Occipital lobe (tissue), 2 donors: ENCODE measurements around the gene S100A13. TPM values are rescaled to one million over a fixed set of nuclear protein-coding genes. Genes with fewer than 3 reads are reported as not detected.
"Not testable (repeated sequence)": the region's sequence is repeated elsewhere in the genome, so short reads cannot be mapped to it uniquely, and the experiment has no call there.

Source experiments
- DNase-seq: peaks from one replicate; lab custom pipeline; 2025; lab: John Stamatoyannopoulos, UW
- total RNA-seq: library from RNA; depleted of rRNA; stranded (reverse); fragments of >200 nt; gene quantifications from one replicate; pipeline ENCODE4 v1.2.3, GENCODE V29; 2014

Gene S100A13
- total RNA-seq, 1 donor from 2014 or later: 5.3 TPM

GRCh38 chr1:153608089-153608682 lies 19.1 kb downstream of the S100A13 start:
- no peak for DNase-seq

GRCh38 chr1:153607381-153607780 lies 19.9 kb downstream of the S100A13 start:
- DNase-seq: no peak

DNA sequence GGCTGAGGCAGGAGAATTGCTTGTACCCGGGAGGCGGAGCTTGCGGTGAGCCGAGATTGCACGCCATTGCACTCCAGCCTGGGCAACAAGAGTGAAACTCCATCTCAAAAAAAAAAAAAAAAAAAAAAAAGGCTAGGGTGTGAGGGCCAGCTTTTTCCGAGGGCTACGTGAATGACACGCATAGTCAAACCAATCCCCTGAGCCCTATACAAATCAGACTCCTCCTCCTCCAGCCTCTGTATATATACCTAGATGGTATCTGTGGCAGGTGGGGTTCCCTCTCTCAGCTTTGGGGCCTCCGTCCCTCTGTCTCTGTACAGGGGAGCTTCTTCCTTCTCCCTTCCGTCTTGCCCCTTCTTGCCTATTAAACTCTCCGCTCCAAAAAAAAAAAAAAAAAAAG lies 21.1 kb downstream of the S100A13 start:
- no peak for DNase-seq

DNA sequence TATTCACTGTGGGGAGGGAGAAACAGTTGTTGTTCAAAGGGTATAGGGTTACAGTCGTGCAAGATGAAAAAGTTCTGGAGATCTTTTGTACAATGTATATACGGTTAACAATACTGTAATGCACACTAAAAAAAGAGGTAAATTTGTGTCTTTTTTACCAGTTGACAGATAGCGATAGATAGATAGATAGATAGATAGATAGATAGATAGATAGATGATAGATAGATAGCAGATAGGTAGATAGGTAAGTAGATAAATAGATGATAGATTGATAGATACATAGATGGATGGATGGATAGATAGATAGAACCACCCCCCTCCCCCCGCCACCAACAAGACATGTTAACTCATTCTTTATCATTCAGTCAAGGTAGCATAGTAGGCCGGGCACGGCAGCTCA lies 24.6 kb downstream of the S100A13 start:
- no peak for DNase-seq

GRCh38 chr1:153599847-153600246 lies 27.5 kb downstream of the S100A13 start:
- no peak for DNase-seq

DNA sequence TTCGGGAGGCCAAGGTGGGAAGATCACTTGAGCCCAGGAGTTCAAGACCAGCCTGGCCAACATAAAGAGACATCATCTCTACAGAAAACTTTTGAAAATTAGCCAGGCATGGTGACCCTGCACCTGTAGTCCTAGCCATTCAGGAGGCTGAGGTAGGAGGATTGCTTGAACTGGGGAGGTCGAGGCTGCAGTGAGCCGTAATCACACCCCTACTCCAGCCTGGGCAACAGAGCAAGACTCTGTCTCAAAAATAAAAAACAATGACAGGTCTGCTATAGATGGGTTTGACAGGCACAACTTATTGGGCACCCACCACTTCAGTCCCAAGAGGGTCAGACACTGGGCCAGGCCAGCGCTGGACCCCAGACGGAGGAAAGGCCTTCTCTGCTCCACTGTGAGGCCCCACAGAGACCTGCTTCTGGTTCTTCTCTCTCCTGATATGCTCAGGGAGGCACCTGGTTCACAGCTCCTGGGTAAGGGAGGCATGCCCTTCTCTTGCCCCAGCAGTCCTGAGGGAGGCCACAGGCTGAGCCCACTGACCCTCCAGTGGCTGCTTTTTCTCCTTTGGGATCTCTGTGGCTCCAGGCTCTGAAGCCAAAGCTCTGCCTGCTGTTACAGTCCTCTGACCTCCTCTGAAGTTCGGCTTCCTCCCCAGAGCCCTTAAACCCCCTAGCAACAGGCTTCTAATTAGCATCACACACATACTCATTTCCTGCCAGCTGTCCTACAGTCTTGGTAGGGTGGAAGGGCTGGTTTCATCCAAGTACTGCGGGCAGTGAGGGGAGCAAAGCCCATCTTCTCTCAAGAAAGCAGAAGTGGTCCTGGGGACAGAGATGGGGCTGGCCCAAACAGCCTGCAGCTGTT lies 28.8 kb downstream of the S100A13 start:
- DNase-seq: no peak

- DNase-seq: no peak
These were observed 30.1 kb downstream of the S100A13 start for GRCh38 chr1:153597206-153597605.

DNA sequence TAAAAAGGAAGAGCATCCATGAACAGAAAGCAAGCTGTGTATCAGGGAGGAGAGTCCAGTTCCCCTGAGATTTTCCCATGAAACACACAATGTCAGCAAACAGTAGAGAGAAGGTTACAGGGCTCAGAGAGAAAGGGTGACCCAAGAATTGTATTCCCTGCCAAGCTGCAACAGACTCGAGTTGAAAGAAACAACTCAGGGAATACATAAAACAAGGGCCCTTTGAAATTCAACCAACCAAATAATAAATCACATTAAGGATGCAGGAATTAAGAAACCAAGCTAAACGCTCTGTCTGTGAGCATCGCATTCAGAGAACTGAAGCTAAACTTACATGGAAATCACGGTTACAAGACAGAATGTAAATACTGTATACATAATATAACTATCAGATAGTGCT lies 34.6 kb downstream of the S100A13 start:
- DNase-seq: no peak

DNA sequence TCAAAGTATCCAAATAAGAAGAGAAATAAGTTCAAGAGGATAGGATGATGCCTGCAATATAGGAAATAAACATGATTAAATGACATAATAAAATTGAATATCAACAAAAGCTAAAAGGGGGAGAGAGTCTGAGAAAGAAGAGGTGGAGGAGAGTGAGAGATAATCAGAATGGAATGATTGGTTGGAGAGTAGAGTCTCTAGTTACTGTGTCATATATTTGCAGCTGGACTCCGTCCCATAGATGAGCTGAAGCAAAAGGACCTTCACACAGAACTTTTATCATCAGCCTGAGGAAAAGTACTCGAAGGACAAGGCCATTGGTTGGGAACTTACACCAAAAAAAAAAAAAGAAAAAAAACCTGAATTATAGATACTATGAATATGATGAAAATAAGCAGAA lies 38.8 kb downstream of the S100A13 start:
- DNase-seq: no peak

- DNase-seq: not testable (repeated sequence)
These were observed 39.3 kb downstream of the S100A13 start for GRCh38 chr1:153588033-153588432.

DNA sequence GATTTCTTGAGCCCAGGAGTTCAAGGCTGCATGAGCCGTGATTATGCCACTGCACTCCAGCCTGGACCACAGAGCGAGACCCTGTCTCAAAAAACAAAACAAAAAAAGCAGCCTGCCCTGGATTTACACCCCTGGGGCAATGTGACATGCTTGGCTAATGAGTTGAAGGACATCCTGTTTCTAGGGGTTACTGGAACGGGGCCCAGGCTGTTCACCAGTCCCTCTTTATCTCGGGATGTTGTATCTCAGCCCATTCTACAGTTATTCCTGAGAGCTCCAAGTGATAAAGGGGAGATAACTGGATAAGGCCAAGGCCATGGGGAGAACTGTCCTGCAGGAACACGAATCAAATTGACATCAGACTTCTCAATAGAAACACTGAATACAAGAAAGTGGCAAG lies 40.0 kb downstream of the S100A13 start:
- DNase-seq: no peak

DNA sequence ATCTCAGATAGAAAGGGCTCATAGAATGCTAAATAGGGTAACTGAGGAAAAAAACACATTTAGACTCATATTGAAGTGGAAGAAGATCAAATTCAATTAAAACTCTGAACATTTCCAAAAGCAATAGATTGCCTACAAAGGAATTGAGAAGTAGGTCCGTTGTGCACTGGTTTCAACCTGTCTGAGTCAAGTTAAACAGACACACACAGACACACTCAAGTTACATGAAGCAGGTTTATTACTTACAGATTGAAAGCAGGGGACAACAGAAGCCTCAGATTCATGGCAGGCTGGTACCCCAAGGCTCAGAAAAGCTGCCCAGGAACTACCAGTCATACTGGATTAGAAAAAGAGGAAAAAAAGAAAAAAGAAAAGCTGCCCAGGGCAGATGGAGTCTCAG lies 41.0 kb downstream of the S100A13 start:
- DNase-seq: no peak

- DNase-seq: no peak
These were observed 42.3 kb downstream of the S100A13 start for GRCh38 chr1:153585006-153585405.

DNA sequence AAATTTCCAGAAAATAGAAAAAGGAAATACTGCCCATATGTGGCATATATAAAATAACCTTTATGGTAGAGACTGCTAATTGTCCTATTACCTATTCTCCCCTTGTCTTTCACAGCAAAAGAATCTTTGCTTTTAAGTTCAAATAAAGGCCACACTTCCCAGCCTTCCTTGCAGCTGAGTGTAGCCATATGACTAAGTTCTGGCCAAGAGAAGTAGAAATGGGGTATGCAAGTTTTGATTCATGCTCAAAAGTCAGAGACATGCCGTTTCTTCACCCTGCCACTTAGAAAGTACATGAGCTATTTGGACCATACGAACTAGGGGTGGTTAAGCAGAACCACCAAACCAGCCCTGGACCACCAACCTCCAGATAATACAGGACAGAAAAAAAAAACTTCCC lies 43.3 kb downstream of the S100A13 start:
- no peak for DNase-seq

GRCh38 chr1:153583514-153583913 lies 43.8 kb downstream of the S100A13 start:
- not testable (repeated sequence) for DNase-seq

DNA sequence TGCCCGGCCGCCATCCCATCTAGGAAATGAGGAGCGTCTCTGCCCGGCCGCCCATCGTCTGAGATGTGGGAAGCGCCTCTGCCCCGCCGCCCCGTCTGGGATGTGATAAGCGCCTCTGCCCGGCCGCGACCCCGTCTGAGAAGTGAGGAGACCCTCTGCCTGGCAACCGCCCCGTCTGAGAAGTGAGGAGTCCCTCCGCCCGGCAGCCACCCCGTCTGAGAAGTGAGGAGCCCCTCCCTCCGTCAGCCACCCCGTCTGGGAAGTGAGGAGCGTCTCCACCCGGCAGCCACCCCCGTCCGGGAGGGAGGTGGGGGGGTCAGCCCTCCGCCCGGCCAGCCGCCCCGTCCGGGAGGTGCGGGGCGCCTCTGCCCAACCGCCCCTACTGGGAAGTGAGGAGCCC lies 44.5 kb downstream of the S100A13 start:
- DNase-seq: not testable (repeated sequence)

GRCh38 chr1:153578936-153579335 lies 48.4 kb downstream of the S100A13 start:
- DNase-seq: no peak

- DNase-seq: no peak
These were observed 48.8 kb downstream of the S100A13 start for GRCh38 chr1:153578490-153578889.

GRCh38 chr1:153577624-153578051 lies 49.7 kb downstream of the S100A13 start:
- DNase-seq: no peak

GRCh38 chr1:153577138-153577537 lies 50.2 kb downstream of the S100A13 start:
- no peak for DNase-seq

GRCh38 chr1:153575497-153575896 lies 51.8 kb downstream of the S100A13 start:
- DNase-seq: not testable (repeated sequence)

- DNase-seq: not testable (repeated sequence)
These were observed 52.2 kb downstream of the S100A13 start for GRCh38 chr1:153575081-153575491.

DNA sequence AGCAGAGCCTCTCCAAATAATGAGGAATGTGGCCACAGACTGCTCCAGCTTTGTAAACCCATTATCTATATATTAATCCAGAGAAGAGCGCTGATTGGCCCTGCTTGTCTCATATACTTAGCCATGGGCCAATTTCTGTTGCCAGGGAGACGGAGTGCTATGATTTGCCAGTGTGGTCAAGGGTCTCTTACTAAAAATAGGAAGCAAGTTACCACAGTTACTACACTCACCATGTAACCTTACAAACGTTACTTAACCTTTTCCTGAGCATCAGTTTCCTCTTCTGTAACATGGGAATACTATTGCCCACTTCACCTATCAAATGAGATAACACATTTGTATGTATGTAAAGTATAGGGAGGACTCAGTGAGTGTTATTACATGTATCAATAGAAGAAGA lies 54.0 kb downstream of the S100A13 start:
- no peak for DNase-seq
